K562 (cell line): ENCODE results near the gene SPTLC2. TPM values are rescaled to one million over a fixed set of nuclear protein-coding genes. Genes with fewer than 3 reads are reported as not detected.

ENCODE experiments used
- CAMTA2 ChIP-seq: fragments of 250-450 bp; sonication (Bioruptor Pico); conservative IDR thresholded peaks from 2 replicates; pipeline ENCODE4 v1.5.1; 2022
- CREM ChIP-seq: IDR thresholded peaks from 2 replicates; pipeline ENCODE4 v1.6.1; 2014; ENCODE audit warnings: antibody characterized with exemption, low read depth
- DNMT1 ChIP-seq: fragments of 450-650 bp; IDR thresholded peaks from 2 replicates; pipeline ENCODE4 v1.6.1; 2016; ENCODE audit warnings: antibody characterized with exemption, mild to moderate bottlenecking
- HNRNPK ChIP-seq: fragments of 200-400 bp; formaldehyde crosslinking; IDR thresholded peaks from one replicate; pipeline ENCODE4 v1.6.1; 2018; ENCODE audit warnings: mild to moderate bottlenecking, low read depth, low read length; ENCODE audit not compliant: poor library complexity, severe bottlenecking
- MCM2 ChIP-seq: fragments of 450-650 bp; IDR thresholded peaks from 2 replicates; pipeline ENCODE4 v1.6.1; 2017; ENCODE audit warnings: low read depth, mild to moderate bottlenecking
- MGA ChIP-seq: fragments of 450-650 bp; IDR thresholded peaks from 2 replicates; pipeline ENCODE4 v1.6.1; 2016; ENCODE audit warnings: mild to moderate bottlenecking, moderate library complexity
- NBN ChIP-seq: fragments of 450-650 bp; IDR thresholded peaks from 2 replicates; pipeline ENCODE4 v1.6.1; 2016; ENCODE audit warnings: low read depth, mild to moderate bottlenecking
- PTBP1 ChIP-seq: fragments of 200-400 bp; formaldehyde crosslinking; IDR thresholded peaks from 2 replicates; pipeline ENCODE4 v1.6.1; 2017; ENCODE audit warnings: low read depth, low read length
- SFPQ ChIP-seq: fragments of 200-400 bp; formaldehyde crosslinking; IDR thresholded peaks from 2 replicates; pipeline ENCODE4 v1.6.1; 2017; ENCODE audit warnings: mild to moderate bottlenecking, low read depth, low read length, moderate library complexity
- SMARCC2 ChIP-seq: fragments of 450-650 bp; IDR thresholded peaks from 2 replicates; pipeline ENCODE4 v1.6.1; 2017; ENCODE audit warnings: antibody characterized with exemption, moderate library complexity, mild to moderate bottlenecking, low read depth
- SNRNP70 ChIP-seq: fragments of 200-400 bp; formaldehyde crosslinking; optimal IDR thresholded peaks from 2 replicates; pipeline ENCODE3; 2017; ENCODE audit warnings: low read depth, low read length
- ZNF655 ChIP-seq: fragments of 250-450 bp; sonication (Bioruptor Pico); IDR thresholded peaks from 2 replicates; pipeline ENCODE4 v1.5.0; 2021
- ZNF707 ChIP-seq: fragments of 250-450 bp; sonication (Bioruptor Pico); conservative IDR thresholded peaks from 2 replicates; pipeline ENCODE4 v1.8.0; 2022; ENCODE audit warnings: inconsistent platforms, mild to moderate bottlenecking, moderate library complexity
- ZSCAN32 ChIP-seq: fragments of 450-650 bp; formaldehyde crosslinking; IDR thresholded peaks from 2 replicates; pipeline ENCODE4 v1.4.0; 2020; ENCODE audit warnings: mild to moderate bottlenecking, moderate library complexity
- polyA plus RNA-seq, 8 experiments: library from polyadenylated mRNA; depleted of rRNA in 4 of 8; stranded (reverse) in 5 of 8; unstranded in 3 of 8; fragments of >200 nt; fragmentation: Nextera tagmentation in 2 of 8; fragmentation: Illumina TruSeq in 1 of 8; extraction: Ambion mirVana in 2 of 8; extraction: Trizol in 1 of 8; gene quantifications; 2 replicates each; pipeline versions ENCODE4 v1.2.1 to v1.2.3, GENCODE V29; 2011 to 2014; ENCODE audit warnings: inconsistent platforms in 1 of 8, missing spikeins in 1 of 8
- total RNA-seq, 7 experiments: library from RNA; depleted of rRNA in 6 of 7; stranded (reverse); fragments of >200 nt in 6 of 7; fragmentation: Illumina TruSeq in 2 of 7; extraction: Trizol in 2 of 7; gene quantifications; 2 replicates each; pipeline versions ENCODE4 v1.2.1 to v1.2.3, GENCODE V29; 2011 to 2021; ENCODE audit warnings: low replicate concordance in 1 of 7

SPTLC2 gene
- total and polyA plus RNA-seq, 9 of the 15 experiments (the other 6 are each of a cell fraction or from before 2014, with no cell fraction given), result 4.5 to 30.4 (median 14.0) TPM

GRCh38 chr14:77616454-77617229 lies at the start of gene SPTLC2 (continued):
- TF ChIP-seq SFPQ (no peak), ZNF655 (CRISPR knock-in tag) (no peak), CREM (0 out of 2 replicates have a peak, but pooled peaks have one; percentile 7), PTBP1 (no peak), NBN (no peak), SMARCC2 (no peak), MGA (peak; percentile 75), DNMT1 (no peak), ZNF707 (no peak), SNRNP70 (no peak), ZSCAN32 (CRISPR knock-in tag) (no peak), CAMTA2 (CRISPR knock-in tag) (no peak), MCM2 (no peak), HNRNPK (no peak)
